SU-DHL-6 (cell line): ENCODE measurements around the gene FAM167B.

ENCODE experiments used
- CTCF ChIP-seq: fragments of 200-600 bp; sonication (generic); IDR thresholded peaks from one replicate; pipeline ENCODE4 v1.5.1; 2017; ENCODE audit warnings: antibody characterized with exemption, mild to moderate bottlenecking, low read length, moderate library complexity; ENCODE audit not compliant: insufficient read depth, poor library complexity, severe bottlenecking
- EZH2phosphoT487 ChIP-seq: fragments of 200-600 bp; sonication (generic), shearing (Covaris generic); conservative IDR thresholded peaks from 2 replicates; pipeline ENCODE4 v1.6.1; 2018; ENCODE audit warnings: mild to moderate bottlenecking, antibody characterized with exemption, low read length, moderate library complexity, mixed read lengths

DNA sequence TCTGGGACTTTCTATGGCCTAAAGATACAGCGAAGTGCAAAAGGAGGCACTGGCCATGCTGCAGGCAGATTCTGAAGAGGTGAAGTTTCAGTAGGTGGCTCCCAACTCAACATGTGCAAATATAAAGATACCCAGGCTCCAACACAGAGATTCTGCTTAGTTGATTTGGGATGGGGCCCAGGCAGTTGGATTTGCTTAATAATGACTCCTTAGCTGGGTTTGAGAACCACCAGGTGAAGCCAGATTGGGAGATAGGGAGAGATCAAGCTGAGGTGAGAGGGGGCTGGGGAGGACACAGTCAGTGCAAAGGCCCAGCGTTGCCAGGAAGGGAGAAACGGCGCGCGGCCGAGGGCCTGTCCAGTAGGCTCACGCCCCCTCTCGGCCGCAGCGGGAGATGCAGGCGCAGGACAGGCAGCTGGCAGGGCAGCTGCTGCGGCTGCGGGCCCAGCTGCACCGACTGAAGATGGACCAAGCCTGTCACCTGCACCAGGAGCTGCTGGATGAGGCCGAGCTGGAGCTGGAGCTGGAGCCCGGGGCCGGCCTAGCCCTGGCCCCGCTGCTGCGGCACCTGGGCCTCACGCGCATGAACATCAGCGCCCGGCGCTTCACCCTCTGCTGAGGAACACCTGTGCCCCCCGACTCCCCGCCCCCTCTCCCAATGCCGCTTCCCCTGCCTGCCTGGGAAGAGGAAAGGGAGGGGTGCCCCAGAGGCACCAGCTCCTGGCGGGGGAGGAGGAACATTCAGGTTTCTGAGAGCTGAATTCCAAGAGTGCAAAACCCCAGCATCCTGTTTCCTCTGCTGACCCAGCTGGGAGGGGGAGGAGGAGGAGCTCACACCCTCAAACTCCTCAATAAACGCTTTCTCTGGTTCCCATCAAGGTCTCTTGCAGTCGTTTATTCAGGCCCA lies 1.2 kb downstream of the FAM167B start:
- TF ChIP-seq EZH2phosphoT487 = no peak
- TF ChIP-seq CTCF = peak; percentile 74
